HG03175 (cell line): ENCODE results near the gene SHB.

Experiments
- ATAC-seq: cut with Tn5 transposase; IDR thresholded peaks from one replicate; pipeline ENCODE4 v1.9.1; 2021; ENCODE audit warnings: mild to moderate bottlenecking, moderate library complexity; ENCODE audit not compliant: unreplicated experiment

SHB gene

DNA sequence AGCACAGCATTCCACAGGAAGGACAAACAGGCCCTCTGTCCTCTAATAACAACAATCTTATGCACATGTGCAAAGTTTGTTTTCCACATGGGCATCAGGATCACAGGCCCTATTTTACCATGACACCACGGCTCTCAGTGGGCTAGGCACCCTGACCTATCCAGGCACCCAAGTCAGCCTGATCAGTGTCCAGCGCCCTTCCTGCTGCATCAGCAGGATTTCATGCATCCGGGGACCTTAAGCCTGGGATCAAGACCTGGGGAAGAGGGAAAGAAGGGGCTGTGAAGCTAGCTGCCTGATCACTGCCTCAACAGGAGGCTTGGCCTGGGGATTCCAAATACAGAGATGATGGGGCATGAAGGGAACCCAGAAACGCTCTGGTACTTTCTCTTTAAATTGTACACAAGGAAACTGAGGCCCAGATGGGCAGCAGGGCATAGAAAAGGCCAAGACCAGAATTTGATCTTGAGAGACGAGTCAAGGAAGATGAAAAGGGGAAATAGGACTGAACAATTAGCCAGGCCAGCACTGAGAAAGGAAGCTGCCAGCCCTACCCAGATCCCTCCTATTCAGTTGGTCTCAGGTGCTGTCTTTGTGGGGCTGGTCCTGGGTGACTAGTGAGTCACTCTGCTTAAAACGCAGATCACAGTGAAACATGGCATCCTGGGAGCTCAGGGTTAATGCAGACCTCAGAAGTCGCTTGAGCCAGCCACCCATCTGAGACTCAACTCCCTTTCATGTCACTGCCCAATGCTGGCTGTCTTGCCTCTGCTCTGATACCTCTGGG lies 57.9 kb downstream of the SHB start:
- ATAC-seq: no peak

DNA sequence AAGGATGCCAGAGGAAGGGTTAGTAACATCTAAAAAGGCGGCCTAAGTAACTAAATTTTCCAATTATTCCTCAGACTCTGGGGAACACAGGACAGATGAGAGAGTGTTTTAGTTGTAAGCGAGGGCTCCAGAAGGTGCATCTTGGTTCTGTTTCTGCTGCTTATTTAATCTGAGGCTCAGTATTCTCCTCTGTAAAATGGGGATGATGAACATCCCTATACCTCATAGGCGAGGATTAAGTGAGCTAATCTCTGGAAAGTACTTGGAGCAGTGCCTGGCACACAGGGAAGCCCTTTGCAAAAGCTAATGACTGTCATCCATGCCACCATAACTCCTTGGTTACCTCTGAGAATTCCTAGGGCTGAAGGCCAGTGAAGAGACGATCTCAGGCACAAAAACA lies 59.0 kb downstream of the SHB start:
- no peak for ATAC-seq

DNA sequence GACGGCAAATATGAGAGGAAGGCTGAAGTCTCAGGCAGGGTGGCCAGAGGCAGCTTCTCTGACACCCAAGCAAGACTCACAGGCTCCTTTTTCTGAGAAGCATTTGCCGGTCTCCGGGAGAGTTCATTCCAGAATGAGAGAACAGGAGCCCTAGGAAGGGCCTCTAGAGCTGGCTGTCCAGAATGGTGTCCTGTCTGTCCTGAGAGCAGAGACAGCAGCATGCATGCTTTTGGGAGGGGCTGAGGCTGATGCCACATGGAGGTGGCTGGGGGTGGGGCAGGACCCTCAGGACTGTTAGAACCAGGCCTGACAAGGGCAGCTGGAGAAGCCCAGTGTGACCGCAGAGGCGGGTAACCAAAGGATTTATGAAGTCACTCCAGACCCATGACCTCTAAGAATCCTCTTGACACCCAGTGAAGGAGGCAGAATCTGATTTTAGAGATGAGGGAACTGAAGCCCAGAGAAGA lies 60.0 kb downstream of the SHB start:
- ATAC-seq: no peak

DNA sequence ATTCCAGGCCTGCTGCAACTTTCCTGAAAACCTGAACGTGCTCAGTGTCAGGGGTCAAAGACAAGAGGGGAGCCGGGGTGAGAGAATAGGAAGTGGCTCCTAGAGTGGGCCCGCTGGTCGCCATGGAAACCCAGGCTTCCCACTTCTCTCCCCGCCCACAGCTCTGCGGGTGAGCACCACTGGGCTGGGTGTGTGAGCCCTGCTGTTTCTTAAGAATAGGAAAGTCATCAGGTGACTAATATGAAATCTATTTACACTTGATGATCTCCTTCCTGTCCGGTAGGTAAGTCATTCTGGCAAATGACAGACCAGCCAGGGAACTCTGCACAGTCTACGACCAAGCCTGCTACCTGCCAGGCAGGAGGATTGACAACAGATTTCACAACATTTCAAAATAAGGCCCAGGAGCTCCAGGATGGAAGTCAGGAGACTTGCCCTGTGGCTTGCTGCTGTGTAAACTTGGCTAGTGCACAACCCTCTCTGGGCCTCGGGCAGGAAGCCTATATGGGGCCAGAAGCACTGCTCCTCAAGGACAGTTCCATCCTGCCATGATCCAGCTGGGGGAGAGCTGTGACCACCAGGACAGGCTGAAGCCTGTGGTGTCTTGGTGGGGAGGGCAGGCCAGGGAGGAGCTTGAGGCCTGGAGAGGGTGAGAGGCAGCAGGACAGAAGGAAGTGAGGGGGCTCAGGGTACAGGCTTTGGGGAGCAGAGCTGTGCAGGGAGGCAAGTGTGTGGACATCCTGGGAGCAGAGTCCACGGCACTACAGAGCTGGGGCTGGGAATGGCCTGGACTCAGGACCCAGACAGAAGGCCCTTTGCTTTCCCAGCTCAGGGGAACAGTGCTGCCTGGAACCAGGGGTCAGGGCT lies 60.6 kb downstream of the SHB start:
- peak; percentile 78 for ATAC-seq

DNA sequence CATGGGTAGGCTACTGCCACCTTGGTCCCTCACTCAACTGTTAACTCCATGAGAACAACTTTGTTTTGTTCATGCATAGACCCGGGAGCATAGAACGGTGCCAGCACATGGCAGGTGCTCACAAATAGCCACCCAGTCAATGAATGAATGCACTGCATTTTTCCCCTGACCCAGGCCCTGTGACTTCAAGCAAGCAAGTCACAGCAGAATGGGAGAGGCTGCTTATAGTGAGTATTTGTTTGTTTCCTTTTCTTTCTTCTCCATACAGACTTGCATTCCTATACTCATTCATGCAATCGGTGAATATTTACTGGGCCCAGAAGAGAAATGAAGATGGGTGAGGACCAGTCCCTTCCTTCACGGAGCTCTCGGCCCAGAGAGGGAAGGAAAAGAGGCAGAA lies 62.0 kb downstream of the SHB start:
- ATAC-seq: no peak

DNA sequence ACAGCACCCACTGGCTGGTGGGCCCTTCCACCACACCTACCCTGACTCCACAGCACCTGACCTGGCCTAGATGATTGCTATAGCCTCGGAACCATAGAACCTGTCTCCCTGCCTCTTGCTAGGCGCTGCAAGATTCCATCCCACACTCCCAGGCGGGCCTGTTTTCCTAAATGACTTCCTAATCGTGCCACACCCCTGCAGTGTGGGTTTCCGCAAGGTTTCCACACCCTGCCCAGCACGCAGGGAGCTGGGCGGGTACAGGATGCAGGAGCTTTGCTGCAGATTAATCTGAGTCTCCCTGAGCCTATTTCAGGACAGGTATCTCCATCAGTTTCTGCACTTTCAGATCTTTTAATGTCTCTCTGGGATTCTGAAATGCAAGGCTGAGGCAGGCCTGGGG lies 62.9 kb downstream of the SHB start:
- ATAC-seq: no peak

DNA sequence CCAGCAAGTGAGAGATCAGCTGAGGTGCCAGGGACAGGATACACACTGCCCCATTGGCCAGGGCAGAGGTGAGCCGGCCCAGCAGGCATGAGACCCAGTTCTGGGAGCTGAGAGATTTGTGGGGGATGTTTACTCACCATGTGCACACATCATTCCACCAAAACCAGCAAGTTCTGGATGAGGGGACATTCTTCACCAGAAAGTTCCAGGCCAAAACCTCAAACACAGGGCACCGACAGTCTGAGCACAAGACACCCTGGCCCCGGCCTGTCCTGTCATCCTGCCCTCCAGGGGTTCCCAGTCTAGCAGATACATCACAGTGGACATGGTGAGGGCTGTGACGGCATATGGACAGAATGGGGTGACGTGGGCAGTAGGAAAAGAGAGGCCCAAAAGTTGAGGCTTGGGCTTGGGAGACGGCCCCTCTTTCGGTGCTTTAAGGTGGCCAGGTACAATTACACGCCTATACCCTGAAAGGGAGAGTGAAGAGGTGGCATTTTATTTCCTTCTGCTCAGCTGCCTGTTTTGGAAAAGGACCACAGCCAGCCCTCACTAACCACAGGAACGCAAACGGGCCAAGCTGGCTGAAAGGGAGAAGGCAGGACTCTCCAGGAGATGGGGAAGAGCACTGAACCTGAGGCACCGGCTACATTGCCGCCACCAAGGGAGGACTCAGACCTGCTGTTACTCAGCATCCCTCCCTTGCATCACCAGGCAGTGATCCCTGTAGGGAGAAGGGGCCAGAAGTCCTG lies 64.0 kb downstream of the SHB start:
- ATAC-seq: no peak

DNA sequence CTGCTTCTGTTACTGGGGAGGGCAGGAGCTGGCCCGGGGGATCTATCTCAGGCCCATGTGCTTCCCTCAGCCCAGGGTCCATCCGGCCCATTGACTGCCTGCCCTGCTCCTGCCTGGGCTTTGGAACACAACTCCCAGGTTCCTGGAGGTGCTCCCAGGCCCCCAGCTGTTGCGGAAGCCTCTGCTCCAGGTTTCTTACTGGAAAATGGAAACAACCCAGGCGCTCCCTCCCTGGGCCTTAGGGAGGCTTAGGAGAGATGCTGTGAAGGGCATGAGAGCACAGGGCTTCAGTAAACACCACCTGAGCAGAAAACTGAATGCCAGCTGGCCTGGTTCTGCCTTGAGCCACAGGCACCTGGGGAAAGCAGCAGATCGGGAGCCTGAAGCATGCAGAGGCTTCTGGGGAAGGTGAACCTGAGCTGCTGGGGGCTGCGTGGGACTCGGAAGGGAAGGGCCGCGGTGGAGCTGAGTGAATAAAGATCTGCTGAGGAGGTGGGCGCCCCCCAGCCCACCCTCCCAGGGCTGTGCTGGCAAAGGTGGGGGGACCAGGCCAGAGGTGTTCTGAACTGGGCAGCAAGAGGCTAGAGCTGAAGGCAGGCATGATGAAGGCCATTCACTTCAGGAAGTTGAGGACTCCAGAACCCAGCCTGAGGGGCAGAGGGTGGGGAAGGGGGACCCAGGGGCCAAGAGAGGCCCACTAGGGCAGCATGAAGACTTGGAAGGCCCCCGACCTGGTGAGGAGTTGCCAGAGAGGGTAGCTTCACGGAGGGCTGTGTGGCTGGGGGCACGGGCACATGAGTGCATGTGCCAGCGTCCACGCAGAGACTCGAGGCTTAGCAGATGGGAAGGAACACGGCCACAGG lies 64.8 kb downstream of the SHB start:
- ATAC-seq: no peak

DNA sequence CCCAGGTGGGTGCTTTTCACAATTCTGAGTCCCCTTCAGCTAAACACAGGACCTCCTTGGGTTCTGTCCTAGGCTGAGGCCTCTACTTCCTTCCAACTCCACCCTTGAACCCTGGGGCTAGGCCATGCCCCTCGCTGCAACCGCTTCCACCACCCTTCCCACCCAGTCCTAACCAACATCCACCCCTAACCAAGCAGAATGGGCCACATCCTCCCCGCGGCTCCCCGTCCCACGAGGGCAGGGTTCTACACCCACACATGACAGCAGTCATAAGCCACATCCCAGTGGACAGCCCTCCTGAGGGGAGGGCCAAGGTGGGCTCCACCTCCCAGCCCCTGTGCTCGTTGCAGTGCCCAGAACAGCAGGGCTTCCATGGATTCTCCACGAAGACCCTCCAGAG lies 65.8 kb downstream of the SHB start:
- no peak for ATAC-seq

DNA sequence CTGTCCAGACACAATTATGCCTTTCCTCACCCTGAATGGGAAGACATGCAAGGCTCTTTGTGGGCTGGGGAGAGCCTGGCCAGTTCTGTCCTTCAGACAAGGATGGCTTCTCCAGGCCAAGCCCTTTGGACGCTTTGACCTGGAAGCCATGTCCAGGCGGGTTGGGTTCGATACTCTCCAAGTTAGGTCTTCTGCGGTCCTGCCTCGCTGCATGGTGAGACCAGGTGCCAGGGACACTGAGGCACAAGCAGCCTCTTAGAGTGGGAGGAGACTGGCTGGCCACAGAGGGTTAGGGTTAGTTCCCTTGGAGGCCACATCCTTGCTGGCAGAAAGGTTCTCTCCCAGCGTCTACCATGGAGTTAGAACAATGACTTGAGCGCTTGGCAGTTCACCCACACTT lies 67.6 kb downstream of the SHB start:
- ATAC-seq: no peak

DNA sequence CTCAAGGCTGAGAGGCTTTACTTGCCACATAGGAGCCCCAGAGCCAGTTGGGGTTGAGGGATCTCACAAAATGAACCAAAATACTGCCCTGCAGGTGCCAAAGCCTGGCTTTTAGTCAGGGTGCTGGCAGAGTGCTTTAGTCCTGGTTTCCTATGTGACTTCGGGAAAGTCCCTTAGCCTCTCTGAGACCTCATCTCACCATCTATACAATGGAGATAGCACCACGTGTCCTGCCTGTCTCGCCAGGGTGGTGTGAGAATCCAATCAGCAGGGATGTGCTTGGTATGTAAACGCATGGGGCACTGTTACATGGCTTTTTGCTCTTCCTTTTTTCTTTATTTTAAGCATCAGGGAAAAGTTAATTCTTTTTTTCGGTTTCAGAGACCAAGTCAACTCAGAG lies 68.3 kb downstream of the SHB start:
- no peak for ATAC-seq

DNA sequence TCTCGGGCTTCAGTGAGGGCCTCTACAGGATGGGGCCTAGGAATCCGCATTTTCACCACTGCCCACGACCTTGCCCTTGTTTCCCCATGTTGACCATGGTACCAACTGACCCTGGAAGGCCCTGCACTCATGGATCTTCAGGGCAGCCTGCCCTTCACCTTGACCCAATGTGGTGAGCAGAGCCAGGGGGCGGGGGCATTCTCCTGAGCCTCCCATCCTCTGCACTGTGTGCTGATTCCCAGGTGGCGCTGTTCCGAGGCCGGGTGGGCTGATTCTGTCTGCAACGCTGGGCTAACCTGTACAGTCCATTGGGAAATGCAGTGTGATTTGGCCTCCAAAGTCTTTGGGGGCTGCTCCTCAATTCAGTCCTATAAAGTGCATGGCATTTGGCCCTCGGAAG lies 68.7 kb downstream of the SHB start:
- ATAC-seq: no peak

DNA sequence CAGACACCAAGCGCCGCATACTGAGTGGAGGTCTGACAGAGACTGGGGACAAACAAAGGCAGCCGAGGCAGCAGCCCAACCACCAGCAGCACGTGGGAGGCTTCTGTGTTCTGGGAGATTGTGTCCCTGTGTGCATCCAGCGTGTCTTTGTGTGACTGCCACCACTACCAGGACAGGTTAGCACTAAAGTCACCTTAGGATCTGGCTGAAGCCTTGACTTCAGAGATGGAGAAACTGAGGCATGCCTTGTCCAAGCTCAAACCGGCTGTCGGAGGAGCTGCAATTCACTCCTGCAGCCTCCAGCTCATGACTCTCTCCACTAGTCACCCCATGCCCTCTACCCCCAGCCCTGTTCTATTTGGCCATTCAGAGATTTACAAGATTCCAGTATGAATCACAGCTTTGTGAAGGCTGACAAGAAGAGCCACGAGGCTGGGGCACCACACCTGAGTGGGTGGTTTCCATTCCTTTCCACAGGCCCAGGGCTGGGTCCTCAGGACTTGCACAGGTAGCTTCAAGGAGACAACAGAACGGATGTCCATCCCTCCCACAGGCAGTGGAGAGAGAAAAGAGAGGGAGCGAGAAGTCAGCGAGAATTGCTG lies 69.3 kb downstream of the SHB start:
- no peak for ATAC-seq

DNA sequence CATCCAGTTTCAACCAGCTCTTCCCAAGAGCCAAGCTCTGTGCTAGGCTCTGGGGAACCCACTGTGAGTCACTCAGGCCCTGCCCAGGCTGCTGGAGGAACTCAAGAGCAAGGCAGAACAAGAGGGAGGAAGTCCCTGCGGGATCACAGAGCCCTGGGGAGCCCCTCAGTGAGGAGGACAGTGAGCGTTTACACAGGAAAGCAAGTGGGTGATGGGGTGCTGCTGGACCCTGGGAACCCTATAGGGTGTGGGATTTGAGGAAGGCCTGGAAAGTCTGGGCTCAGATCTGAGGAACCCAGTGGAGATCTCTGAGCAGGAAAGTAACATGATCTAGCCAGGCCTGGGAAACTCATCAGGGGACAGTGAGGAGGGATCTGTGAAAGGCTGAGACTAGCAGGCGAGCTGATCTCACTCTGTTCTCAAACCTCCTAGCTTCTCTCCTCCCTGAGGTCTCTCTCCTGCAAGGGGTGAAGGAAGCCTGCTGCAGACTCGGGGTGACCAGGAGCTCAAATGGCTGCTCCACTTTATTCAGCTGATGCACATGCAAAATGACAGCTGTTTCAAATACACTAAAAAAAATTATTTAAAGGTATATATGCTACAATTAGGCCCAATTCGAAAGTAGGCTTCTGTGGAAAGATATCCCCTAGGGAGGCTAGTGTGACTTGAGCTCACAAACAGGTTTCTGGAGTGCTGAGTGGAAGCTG lies 70.0 kb downstream of the SHB start:
- ATAC-seq: no peak

DNA sequence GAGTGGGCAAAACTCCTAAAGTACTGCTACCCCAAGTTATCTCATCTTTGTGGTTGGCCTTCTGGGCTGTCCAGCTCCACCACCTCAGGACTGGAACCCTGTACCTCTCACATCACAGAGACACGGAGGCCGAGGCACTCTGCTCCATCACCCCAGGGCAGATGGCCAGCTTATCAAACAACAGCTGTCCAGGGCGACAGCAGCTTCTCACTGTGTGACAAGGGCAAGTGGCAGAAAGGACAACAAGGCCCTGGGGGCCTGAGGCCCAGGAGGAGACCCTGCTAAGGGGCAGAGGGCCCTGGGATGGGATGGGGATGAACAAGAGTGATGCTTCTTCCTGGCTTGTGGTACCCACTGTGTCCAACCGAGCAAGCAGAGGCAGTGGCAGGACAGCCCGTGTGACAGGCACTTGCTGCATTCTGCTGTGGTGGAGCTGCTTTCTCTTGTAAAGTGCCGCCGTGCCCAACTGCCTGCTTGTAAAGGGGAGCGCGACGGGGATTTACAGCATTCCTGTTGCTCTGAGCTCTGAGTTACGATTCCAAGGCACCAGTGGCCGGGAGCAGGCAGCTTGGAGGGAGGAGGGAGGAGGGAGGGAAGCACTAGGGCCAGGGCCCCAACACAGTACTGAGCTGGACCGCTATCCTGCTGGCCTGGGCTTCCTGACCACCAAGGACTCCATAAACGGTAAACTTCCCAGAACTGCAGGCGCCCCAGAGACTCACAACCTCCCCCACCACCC lies 71.2 kb downstream of the SHB start:
- ATAC-seq: no peak

DNA sequence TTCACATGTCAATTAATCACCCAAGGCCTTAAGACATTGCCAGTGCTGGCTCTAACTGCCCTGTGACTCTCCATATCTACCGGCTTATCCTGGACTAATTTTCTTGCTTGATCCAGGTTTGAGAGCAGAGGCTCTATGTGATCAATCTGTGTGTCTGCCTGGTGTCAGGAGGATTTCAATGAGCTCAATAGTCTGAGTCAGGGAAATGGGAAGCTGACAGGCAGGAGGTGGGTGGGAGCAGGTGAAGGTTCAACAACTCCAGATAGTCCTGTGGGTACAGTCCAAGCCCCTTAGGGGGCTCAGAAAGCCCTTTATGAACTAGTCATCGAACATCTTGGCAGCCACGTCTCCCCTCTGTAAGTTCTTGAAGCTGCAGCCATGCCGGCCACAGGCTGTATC lies 72.2 kb downstream of the SHB start:
- ATAC-seq: no peak

DNA sequence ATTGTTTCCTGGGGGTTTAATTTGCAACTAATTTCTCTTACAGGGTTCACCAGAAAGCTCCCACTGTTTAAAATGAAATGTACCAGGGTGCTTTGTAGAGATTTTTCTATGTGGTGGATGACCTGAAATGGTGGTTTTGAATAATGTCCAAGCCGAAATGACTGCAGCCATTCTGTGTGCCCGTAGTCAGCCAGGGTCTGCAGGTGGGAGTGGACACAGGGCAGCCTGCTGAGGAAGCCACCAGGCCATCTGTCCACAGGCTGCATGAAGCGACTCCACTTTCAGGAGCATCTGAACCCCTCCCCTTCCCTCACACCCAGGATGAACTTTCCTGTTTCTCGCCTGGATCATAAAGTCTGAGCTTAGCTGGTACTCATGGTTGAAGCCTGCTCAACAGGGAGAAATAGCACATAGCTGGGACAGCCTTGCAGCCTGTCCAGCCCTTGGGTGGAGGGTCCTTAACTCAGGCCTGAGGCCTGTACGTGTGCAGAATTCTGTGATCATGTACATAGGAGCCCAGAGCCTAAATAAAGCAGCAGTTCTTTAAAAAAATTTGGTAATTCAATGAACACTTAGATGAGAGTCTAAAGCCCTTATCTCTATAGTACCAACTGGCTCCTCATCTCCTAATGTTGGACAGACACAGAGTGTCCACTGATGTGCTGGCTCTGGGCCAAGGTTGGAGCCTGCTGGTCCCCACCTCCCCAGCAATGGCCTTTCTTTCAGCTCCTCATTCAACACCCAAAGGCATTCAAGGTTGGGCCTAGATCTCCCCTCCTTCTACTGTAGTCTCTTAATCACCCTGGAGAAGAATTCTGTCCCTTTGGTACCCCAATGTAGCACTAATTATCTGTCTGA lies 72.8 kb downstream of the SHB start:
- ATAC-seq: no peak

DNA sequence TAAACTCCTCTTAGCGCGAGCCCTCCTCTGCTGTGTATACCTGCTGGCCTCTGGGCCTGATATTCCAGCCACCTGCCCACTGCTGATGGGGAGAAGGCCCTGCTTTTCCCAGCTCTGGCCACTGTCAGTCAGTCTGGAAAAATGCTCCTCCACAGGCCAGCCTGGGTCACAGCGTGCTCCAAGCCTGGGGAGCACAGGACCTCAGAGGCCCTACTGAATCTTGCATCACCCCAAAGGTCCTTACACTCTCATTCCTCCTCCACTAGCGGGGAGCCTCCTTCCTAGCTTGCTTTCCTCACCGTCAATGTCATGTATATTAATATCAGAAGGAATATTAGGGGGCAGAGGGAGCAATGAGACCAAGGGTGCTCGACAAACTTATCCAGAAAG lies 73.7 kb downstream of the SHB start:
- ATAC-seq: no peak
